Measurements from ENCODE around the gene B3GALNT1. TPM values are rescaled to one million over a fixed set of nuclear protein-coding genes. Genes with fewer than 3 reads are reported as not detected.

Gene B3GALNT1
- total and polyA plus RNA-seq, 2 donors (not counting 1 experiment from before 2014, with no cell fraction given): 15.9 to 17.9 TPM

DNA sequence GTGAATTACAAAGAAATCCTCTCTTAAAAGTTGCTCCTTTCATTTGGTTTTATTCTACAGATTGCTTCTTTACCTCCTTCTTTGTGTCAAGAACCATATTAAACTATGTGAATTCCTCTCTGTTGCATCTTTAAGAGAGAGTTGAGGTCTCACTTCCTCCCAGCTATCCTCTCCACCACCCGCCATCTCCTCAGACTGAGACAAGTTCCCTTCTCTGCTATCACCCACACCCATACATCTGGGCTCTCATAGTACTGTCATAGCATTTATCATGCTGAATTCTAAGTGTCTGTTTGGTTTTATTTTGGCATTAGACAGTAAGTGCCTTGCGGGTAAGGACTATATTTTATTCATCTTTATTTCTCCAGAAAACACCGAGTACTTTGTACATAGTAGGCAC, 54.2 kb downstream of the B3GALNT1 start:
- H3K27ac ChIP-seq (ENCODE audit: insufficient read depth, low read length): no peak overlapping the region
- H3K27me3 ChIP-seq (ENCODE audit: control insufficient read depth, insufficient read depth, low read length): no peaks in the 10 kb centered on the region

DNA sequence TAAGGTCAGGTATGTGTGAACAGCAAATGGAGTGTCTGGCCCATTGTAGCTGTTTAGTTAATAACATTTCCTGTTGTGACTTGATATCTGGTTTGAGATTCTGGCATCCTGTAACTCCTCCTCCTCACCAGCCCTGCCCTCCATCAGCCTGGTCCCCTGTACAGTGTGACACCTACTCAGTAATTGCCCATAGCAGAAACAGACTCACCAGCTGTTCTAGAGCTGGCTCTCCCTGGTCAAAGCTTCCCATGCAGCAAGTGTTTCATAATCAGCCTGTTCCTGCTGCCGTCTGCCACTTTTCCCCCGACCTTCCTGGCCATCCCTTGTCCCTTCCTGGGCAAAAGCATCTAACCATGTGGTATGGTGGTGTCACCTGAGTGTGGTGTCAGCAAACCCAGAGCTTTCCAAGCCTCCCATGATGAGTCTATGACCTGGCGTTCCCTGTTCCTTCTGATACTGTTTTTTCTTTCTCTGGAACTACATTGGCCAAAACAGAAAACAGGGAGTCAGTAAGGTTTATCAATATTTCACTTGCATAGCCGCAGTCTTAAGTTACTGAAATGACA, 55.4 kb downstream of the B3GALNT1 start:
- Histone ChIP-seq H3K79me2 (ENCODE audit: control insufficient read depth, insufficient read depth, low read length) (no peaks in the 10 kb centered on the region), H4K20me1 (ENCODE audit: control insufficient read depth, extremely low read depth, insufficient read depth, low read length) (no peaks in the 10 kb centered on the region), H3K27me3 (ENCODE audit: control insufficient read depth, insufficient read depth, low read length) (no peaks in the 10 kb centered on the region), H3K27ac (ENCODE audit: insufficient read depth, low read length) (no peak overlapping the region), H3K4me1 (ENCODE audit: control insufficient read depth, extremely low read depth, insufficient read depth, low read length) (no peaks in the 10 kb centered on the region), H3K4me3 (replicated peaks in 1 of 4; ENCODE audit: control extremely low read depth in 1 of 4, insufficient read depth in 1 of 4, low read depth in 3 of 4, low read length in 4 of 4) (no peak overlapping the region), H3K36me3 (ENCODE audit: control insufficient read depth, insufficient read depth, low read length) (no peaks in the 10 kb centered on the region), H2AFZ (ENCODE audit: low read length) (no peak overlapping the region), H3K9me3 (ENCODE audit: control insufficient read depth, insufficient read depth, low read depth, low read length) (no peaks in the 10 kb centered on the region), H3K4me2 (ENCODE audit: extremely low read depth, insufficient read depth, low read length) (no peak overlapping the region), H3K9ac (ENCODE audit: insufficient read depth, low read length) (no peak overlapping the region)
- no peak for DNase-seq (ENCODE audit: low read depth in 2 of 2)
- no peak for TF ChIP-seq EZH2 (IDR thresholded peaks at IDR 0.05; ENCODE audit: low read length, missing control alignments)
- TF ChIP-seq, protein P1, sequence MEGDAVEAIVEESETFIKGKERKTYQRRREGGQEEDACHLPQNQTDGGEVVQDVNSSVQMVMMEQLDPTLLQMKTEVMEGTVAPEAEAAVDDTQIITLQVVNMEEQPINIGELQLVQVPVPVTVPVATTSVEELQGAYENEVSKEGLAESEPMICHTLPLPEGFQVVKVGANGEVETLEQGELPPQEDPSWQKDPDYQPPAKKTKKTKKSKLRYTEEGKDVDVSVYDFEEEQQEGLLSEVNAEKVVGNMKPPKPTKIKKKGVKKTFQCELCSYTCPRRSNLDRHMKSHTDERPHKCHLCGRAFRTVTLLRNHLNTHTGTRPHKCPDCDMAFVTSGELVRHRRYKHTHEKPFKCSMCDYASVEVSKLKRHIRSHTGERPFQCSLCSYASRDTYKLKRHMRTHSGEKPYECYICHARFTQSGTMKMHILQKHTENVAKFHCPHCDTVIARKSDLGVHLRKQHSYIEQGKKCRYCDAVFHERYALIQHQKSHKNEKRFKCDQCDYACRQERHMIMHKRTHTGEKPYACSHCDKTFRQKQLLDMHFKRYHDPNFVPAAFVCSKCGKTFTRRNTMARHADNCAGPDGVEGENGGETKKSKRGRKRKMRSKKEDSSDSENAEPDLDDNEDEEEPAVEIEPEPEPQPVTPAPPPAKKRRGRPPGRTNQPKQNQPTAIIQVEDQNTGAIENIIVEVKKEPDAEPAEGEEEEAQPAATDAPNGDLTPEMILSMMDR (conservative IDR thresholded peaks at IDR 0.05 in 1 of 2, IDR thresholded peaks at IDR 0.05 in 1 of 2; ENCODE audit: low read depth in 1 of 2, low read length in 2 of 2): no peak

More for the DNA sequence above, 54.2 kb downstream of the B3GALNT1 start:
- H3K9ac ChIP-seq (ENCODE audit: insufficient read depth, low read length): no peak overlapping the region
- no peaks in the 10 kb centered on the region for H3K4me1 ChIP-seq (ENCODE audit: control insufficient read depth, extremely low read depth, insufficient read depth, low read length)
- no peaks in the 10 kb centered on the region for H3K79me2 ChIP-seq (ENCODE audit: control insufficient read depth, insufficient read depth, low read length)
- no peaks in the 10 kb centered on the region for H3K36me3 ChIP-seq (ENCODE audit: control insufficient read depth, insufficient read depth, low read length)
- H3K4me3 ChIP-seq (replicated peaks in 1 of 4; ENCODE audit: control extremely low read depth in 1 of 4, insufficient read depth in 1 of 4, low read depth in 3 of 4, low read length in 4 of 4): no peak overlapping the region
- no peak overlapping the region for H2AFZ ChIP-seq (ENCODE audit: low read length)
- H3K9me3 ChIP-seq (ENCODE audit: control insufficient read depth, insufficient read depth, low read depth, low read length): no peaks in the 10 kb centered on the region
- DNase-seq (ENCODE audit: low read depth in 2 of 2): no peak
- TF ChIP-seq EZH2 (IDR thresholded peaks at IDR 0.05; ENCODE audit: low read length, missing control alignments): no peak
- TF ChIP-seq, protein P1 (conservative IDR thresholded peaks at IDR 0.05 in 1 of 2, IDR thresholded peaks at IDR 0.05 in 1 of 2; ENCODE audit: low read depth in 1 of 2, low read length in 2 of 2): no peak
- H3K4me2 ChIP-seq (ENCODE audit: extremely low read depth, insufficient read depth, low read length): no peak overlapping the region
- no peaks in the 10 kb centered on the region for H4K20me1 ChIP-seq (ENCODE audit: control insufficient read depth, extremely low read depth, insufficient read depth, low read length)

- Histone ChIP-seq H2AFZ (ENCODE audit: low read length) (no peak overlapping the region), H3K4me1 (ENCODE audit: control insufficient read depth, extremely low read depth, insufficient read depth, low read length) (no peaks in the 10 kb centered on the region), H4K20me1 (ENCODE audit: control insufficient read depth, extremely low read depth, insufficient read depth, low read length) (no peaks in the 10 kb centered on the region), H3K4me3 (replicated peaks in 1 of 4; ENCODE audit: control extremely low read depth in 1 of 4, insufficient read depth in 1 of 4, low read depth in 3 of 4, low read length in 4 of 4) (no peak overlapping the region), H3K79me2 (ENCODE audit: control insufficient read depth, insufficient read depth, low read length) (no peaks in the 10 kb centered on the region), H3K27me3 (ENCODE audit: control insufficient read depth, insufficient read depth, low read length) (no peaks in the 10 kb centered on the region), H3K36me3 (ENCODE audit: control insufficient read depth, insufficient read depth, low read length) (no peaks in the 10 kb centered on the region), H3K9ac (ENCODE audit: insufficient read depth, low read length) (no peak overlapping the region), H3K4me2 (ENCODE audit: extremely low read depth, insufficient read depth, low read length) (no peak overlapping the region), H3K27ac (ENCODE audit: insufficient read depth, low read length) (no peak overlapping the region), H3K9me3 (ENCODE audit: control insufficient read depth, insufficient read depth, low read depth, low read length) (no peaks in the 10 kb centered on the region)
- no peak for DNase-seq (ENCODE audit: low read depth in 2 of 2)
- TF ChIP-seq, protein P1 (conservative IDR thresholded peaks at IDR 0.05 in 1 of 2, IDR thresholded peaks at IDR 0.05 in 1 of 2; ENCODE audit: low read depth in 1 of 2, low read length in 2 of 2): no peak
- no peak for TF ChIP-seq EZH2 (IDR thresholded peaks at IDR 0.05; ENCODE audit: low read length, missing control alignments)
These were observed 61.7 kb downstream of the B3GALNT1 start for GRCh38 chr3:161043336-161044035.
